ENCODE results near the gene RGS10.

DNA sequence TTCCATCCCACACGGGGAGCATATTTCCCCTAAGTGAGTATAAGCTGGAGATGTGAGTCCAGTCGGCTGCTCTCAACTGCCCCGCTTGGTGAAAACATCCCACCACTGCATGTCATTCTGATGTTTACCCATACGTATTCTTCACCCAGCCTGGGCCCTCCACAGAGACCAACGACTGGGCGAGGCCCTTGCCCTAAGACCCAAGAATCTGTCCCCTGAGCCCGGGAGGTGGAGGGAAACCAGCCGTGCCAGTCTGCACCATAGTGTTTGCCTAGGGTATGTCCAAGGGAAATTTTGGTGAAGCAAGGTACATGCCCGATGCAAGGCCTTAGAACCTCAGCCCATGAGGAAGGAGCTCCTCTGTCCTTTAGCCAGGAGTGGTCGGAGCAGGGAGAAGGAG, 67.9 kb downstream of the RGS10 start:
- no peak for TF ChIP-seq POLR2A (IDR thresholded peaks at IDR 0.05)
- TF ChIP-seq, protein P1, sequence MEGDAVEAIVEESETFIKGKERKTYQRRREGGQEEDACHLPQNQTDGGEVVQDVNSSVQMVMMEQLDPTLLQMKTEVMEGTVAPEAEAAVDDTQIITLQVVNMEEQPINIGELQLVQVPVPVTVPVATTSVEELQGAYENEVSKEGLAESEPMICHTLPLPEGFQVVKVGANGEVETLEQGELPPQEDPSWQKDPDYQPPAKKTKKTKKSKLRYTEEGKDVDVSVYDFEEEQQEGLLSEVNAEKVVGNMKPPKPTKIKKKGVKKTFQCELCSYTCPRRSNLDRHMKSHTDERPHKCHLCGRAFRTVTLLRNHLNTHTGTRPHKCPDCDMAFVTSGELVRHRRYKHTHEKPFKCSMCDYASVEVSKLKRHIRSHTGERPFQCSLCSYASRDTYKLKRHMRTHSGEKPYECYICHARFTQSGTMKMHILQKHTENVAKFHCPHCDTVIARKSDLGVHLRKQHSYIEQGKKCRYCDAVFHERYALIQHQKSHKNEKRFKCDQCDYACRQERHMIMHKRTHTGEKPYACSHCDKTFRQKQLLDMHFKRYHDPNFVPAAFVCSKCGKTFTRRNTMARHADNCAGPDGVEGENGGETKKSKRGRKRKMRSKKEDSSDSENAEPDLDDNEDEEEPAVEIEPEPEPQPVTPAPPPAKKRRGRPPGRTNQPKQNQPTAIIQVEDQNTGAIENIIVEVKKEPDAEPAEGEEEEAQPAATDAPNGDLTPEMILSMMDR (IDR thresholded peaks at IDR 0.05) = no peak

Data from upper lobe of left lung (tissue), 4 donors.